Lung (tissue), 12 donors: ENCODE results near the gene IZUMO1. TPM values are rescaled to one million over a fixed set of nuclear protein-coding genes. Genes with fewer than 3 reads are reported as not detected.

Experiments
- ATAC-seq: fragments of 200-7000 bp; cut with Tn5 transposase; one replicate; pipeline ENCODE4 v1.9.1; 2020; ENCODE audit warnings: moderate number of reproducible peaks; ENCODE audit not compliant: insufficient read depth, low FRiP score
- DNase-seq, 3 donors: peaks; one replicate each; pipeline ENCODE4 v3.0.0-alpha.2; 2013 to 2017
- H3K27ac ChIP-seq, 2 donors: one replicate each; pipeline ENCODE4 v1.5.1; 2013; ENCODE audit warnings: mild to moderate bottlenecking in 2 of 2, moderate library complexity in 2 of 2, control low read depth in 1 of 2, inconsistent platforms in 1 of 2, low read depth in 1 of 2, low read length in 1 of 2
- H3K27me3 ChIP-seq, 3 donors: one replicate each; pipeline ENCODE4 v1.5.1; 2013; ENCODE audit warnings: low read length in 2 of 3; ENCODE audit not compliant: control insufficient read depth in 3 of 3, insufficient read depth in 3 of 3
- H3K36me3 ChIP-seq, 4 donors: one replicate each; pipeline ENCODE4 v1.5.1; 2013; ENCODE audit warnings: low read length in 4 of 4, mild to moderate bottlenecking in 1 of 4, moderate library complexity in 1 of 4; ENCODE audit not compliant: control insufficient read depth in 4 of 4, insufficient read depth in 4 of 4
- H3K4me1 ChIP-seq, 5 donors: one replicate each; pipeline ENCODE4 v1.5.1; 2013; ENCODE audit warnings: low read length in 5 of 5, mild to moderate bottlenecking in 2 of 5, moderate library complexity in 1 of 5; ENCODE audit not compliant: control insufficient read depth in 5 of 5, insufficient read depth in 5 of 5
- H3K4me3 ChIP-seq: one replicate; pipeline ENCODE4 v1.5.1; 2013; ENCODE audit warnings: mild to moderate bottlenecking, control low read depth, moderate library complexity
- H3K9ac ChIP-seq, 2 donors: one replicate each; pipeline ENCODE4 v1.5.1; 2013; ENCODE audit warnings: low read length in 2 of 2, control low read depth in 1 of 2; ENCODE audit not compliant: insufficient read depth in 1 of 2
- H3K9me3 ChIP-seq, 4 donors: one replicate each; pipeline ENCODE4 v1.5.1; 2013; ENCODE audit warnings: low read length in 3 of 4, mild to moderate bottlenecking in 1 of 4, moderate library complexity in 1 of 4; ENCODE audit not compliant: control insufficient read depth in 4 of 4, insufficient read depth in 3 of 4
- WGBS, 2 donors: extraction: QIAGEN DNeasy Blood & Tissue Kit; methylation state at CpG; one replicate each; pipeline ENCODE4 v1.1.7; 2013; 5-methylcytosine and 5-hydroxymethylcytosine counted together
- polyA plus RNA-seq, 2 donors: library from polyadenylated mRNA; stranded (reverse); fragments of 200-250 nt; gene quantifications; one replicate each; pipeline ENCODE4 v1.2.1, GENCODE V29; 2013
- total RNA-seq, 2 donors: library from RNA; depleted of rRNA in 1 of 2; stranded (reverse); fragments of >200 nt in 1 of 2; gene quantifications; one replicate each; pipeline ENCODE4 v1.2.1, GENCODE V29; 2014 to 2021
- TF ChIP-seq, protein P1 (sequence below): IDR thresholded peaks from 2 replicates; pipeline ENCODE4 v1.5.1; 2012; ENCODE audit warnings: mild to moderate bottlenecking; ENCODE audit errors: control extremely low read depth, extremely low read depth
- donor health status: control.
- donor health status: control.
- donor health status: Bipolar disorder and iron deficiency.
- donor health status: healthy.
- donor health status: DM: yes; HTN: yes; CAD: no.

The IZUMO1 gene
- total and polyA plus RNA-seq, 4 donors: 0.97 to 3.1 (median 1.8) TPM

- ATAC-seq (no peak), DNase-seq (no peak)
- TF ChIP-seq, protein P1, sequence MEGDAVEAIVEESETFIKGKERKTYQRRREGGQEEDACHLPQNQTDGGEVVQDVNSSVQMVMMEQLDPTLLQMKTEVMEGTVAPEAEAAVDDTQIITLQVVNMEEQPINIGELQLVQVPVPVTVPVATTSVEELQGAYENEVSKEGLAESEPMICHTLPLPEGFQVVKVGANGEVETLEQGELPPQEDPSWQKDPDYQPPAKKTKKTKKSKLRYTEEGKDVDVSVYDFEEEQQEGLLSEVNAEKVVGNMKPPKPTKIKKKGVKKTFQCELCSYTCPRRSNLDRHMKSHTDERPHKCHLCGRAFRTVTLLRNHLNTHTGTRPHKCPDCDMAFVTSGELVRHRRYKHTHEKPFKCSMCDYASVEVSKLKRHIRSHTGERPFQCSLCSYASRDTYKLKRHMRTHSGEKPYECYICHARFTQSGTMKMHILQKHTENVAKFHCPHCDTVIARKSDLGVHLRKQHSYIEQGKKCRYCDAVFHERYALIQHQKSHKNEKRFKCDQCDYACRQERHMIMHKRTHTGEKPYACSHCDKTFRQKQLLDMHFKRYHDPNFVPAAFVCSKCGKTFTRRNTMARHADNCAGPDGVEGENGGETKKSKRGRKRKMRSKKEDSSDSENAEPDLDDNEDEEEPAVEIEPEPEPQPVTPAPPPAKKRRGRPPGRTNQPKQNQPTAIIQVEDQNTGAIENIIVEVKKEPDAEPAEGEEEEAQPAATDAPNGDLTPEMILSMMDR: no peak
- Histone ChIP-seq H3K9me3 (no peaks in the 10 kb centered on the region), H3K36me3 (peaks cover 0 to 12% (median 0%) of the 10 kb centered on the region in 4 donors), H3K27me3 (no peaks in the 10 kb centered on the region), H3K9ac (no peak overlapping the region), H3K4me3 (no peak overlapping the region), H3K27ac (peak overlapping the region in 1 of 2 donors; percentile 74), H3K4me1 (peaks cover 0 to 18% (median 7%) of the 10 kb centered on the region in 5 donors)
- WGBS, 2 donors: 56 to 64% methylated on average over 2 of the region's 2 CpGs
Observed at GRCh38 chr19:48726556-48726955, 20.2 kb downstream of the IZUMO1 start.

- Histone ChIP-seq H3K36me3 (peaks cover 0 to 16% (median 0%) of the 10 kb centered on the region in 4 donors), H3K27ac (peak overlapping the region; percentile 65 to 90), H3K27me3 (no peaks in the 10 kb centered on the region), H3K4me3 (no peak overlapping the region), H3K9ac (peak overlapping the region in 1 of 2 donors; percentile 51), H3K4me1 (peaks cover 0 to 20% (median 7%) of the 10 kb centered on the region in 5 donors), H3K9me3 (no peaks in the 10 kb centered on the region)
- DNase-seq (peak; percentile 89 to 96 (median 95)), ATAC-seq (no peak)
- 34 to 43% methylated on average over 11 of the region's 11 CpGs for WGBS, 2 donors
- TF ChIP-seq, protein P1: no peak
Observed at GRCh38 chr19:48724796-48725753, 21.6 kb downstream of the IZUMO1 start.

GRCh38 chr19:48722196-48722708 is 24.5 kb downstream of the IZUMO1 start:
- Histone ChIP-seq H3K27me3 (no peaks in the 10 kb centered on the region), H3K4me3 (no peak overlapping the region), H3K27ac (no peak overlapping the region), H3K9me3 (no peaks in the 10 kb centered on the region), H3K9ac (no peak overlapping the region), H3K4me1 (peaks cover 0 to 26% (median 14%) of the 10 kb centered on the region in 5 donors), H3K36me3 (peaks cover 0 to 16% (median 0%) of the 10 kb centered on the region in 4 donors)
- WGBS, 2 donors: 71 to 80% methylated on average over 11 of the region's 11 CpGs
- TF ChIP-seq, protein P1: no peak
- no peak for DNase-seq
- no peak for ATAC-seq
